ENCODE results near the gene GINS3.

Gene GINS3

GRCh38 chr16:58365623-58366022 is 26.6 kb upstream of the GINS3 start:
- Histone ChIP-seq H3K27ac (replicated peaks) (no peak overlapping the region), H3K4me3 (replicated peaks; ENCODE audit: insufficient read depth, low read length) (no peak overlapping the region), H3K27me3 (ENCODE audit: insufficient read depth, poor library complexity, severe bottlenecking) (peaks cover 3% of the 10 kb centered on the region)
- TF ChIP-seq CTCF (IDR thresholded peaks at IDR 0.05; ENCODE audit: insufficient read depth, low read length), result no peak
- no peak for TF ChIP-seq GABPA (IDR thresholded peaks at IDR 0.05; ENCODE audit: low read depth)
- TF ChIP-seq POLR2AphosphoS5 (IDR thresholded peaks at IDR 0.05; ENCODE audit: low read depth), result no peak
- no peak for TF ChIP-seq REST (IDR thresholded peaks at IDR 0.05; ENCODE audit: insufficient replicate concordance, low read depth)
- no peak for TF ChIP-seq SPI1 (IDR thresholded peaks at IDR 0.05; ENCODE audit: borderline replicate concordance, low read depth)
- no peak for DNase-seq (ENCODE audit: low read depth in 1 of 2, low spot score in 1 of 2)

GRCh38 chr16:58366247-58367031 is 25.8 kb upstream of the GINS3 start:
- no peak for DNase-seq (ENCODE audit: low read depth in 1 of 2, low spot score in 1 of 2)

More at GRCh38 chr16:58366247-58367031, 25.8 kb upstream of the GINS3 start:
- peaks cover 3% of the 10 kb centered on the region for H3K27me3 ChIP-seq (ENCODE audit: insufficient read depth, poor library complexity, severe bottlenecking)
- no peak overlapping the region for H3K4me3 ChIP-seq (replicated peaks; ENCODE audit: insufficient read depth, low read length)
- H3K27ac ChIP-seq (replicated peaks), result no peak overlapping the region
- no peak for TF ChIP-seq POLR2AphosphoS5 (IDR thresholded peaks at IDR 0.05; ENCODE audit: low read depth)
- no peak for TF ChIP-seq GABPA (IDR thresholded peaks at IDR 0.05; ENCODE audit: low read depth)
- no peak for TF ChIP-seq CTCF (IDR thresholded peaks at IDR 0.05; ENCODE audit: insufficient read depth, low read length)
- no peak for TF ChIP-seq REST (IDR thresholded peaks at IDR 0.05; ENCODE audit: insufficient replicate concordance, low read depth)
- TF ChIP-seq SPI1 (IDR thresholded peaks at IDR 0.05; ENCODE audit: borderline replicate concordance, low read depth), result no peak

Measured in HL-60 (cell line).